Left cardiac atrium (tissue), 4 donors: ENCODE data around the gene NEDD4L. TPM values are rescaled to one million over a fixed set of nuclear protein-coding genes. Genes with fewer than 3 reads are reported as not detected.

Experiments used
- ATAC-seq, 2 donors: fragments of 200-7000 bp; cut with Tn5 transposase; one replicate each; pipeline ENCODE4 v1.9.1; 2020; ENCODE audit warnings: mild to moderate bottlenecking in 2 of 2, moderate library complexity in 2 of 2
- DNase-seq: peaks from one replicate; pipeline ENCODE4 v3.0.0-alpha.2; 2020
- intact Hi-C, 2 donors: fragments of 100-400 bp; cut with DNase I; formaldehyde crosslinking; loops; one replicate each; pipeline versions ENCODE4 v1.14.1 to v1.15.1; 2022 to 2023
- total RNA-seq, 2 donors: library from RNA; stranded (reverse); fragmentation: NEBNext Ultra II Directional; extraction: Animal tissue kit (Norgen Biotek cat#: 25700); gene quantifications; one replicate each; pipeline ENCODE4 v1.2.1, GENCODE V29; 2021
- donor health status: DM: no; HTN: yes; CAD: no.
- donor health status: DM: no; HTN: yes; CAD: no; lungs with severe emphysema.
- donor health status: DM: yes; HTN: yes; CAD: no.
- donor health status: Dilated cardiomyopathy.

Gene NEDD4L
- total RNA-seq, 2 donors from 2014 or later = 64.9 to 98.2 TPM

DNA sequence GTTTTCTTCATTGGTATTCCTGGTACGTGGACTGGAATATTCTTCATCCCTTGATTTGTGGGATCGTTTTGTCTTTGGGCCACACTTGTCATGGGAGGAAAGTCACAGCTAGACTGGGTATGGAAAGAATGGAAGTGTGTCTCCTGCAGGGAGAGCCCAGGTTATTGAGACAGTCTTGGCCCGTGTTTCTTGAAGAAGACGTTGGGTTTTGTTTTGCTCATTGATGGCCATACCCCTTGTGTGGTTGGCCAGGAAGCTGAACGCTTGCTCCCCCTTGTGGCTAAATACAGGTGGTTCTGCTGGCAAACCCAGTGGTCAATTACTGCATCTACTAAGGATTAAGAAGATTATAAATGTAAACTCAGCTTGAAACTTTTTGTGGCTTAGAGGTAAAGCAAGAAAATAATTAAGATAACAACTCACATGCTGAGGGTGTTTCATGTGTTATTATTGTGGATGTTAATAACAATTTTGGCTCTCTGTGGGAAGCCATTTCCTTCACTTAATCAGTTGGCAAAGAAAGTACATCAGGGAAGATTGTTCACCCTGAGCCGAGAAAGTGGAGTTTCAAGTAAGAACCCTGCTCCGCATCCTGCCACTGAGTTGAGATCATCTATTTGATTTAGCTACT, 91.8 kb downstream of the NEDD4L start:
- DNase-seq (peak; percentile 57), ATAC-seq (peak; percentile 77 to 80)
- intact Hi-C loops = loop anchor here in 1 of 2 donors (5.0 kb wide), 1 partner anchor 254 kb away; no protein-coding TSS in a partner anchor

DNA sequence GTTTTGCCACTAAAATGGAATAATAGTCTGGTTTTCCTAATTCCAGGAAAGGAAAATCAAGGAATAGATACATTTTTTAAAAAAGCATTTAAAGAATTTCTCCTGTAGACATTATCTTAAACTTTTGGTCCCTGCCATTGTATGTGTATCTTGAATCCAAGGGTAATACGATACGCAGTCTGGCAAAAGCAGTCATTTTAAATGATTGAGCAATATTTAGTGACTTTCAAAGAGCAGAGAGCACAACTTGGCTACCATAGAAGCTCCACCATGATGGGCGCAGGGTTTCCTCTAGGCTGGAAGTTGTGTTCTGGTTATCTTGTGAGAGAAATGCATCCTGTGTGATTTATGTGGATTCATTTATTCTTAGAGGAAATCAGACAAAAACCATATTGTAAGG, 92.9 kb downstream of the NEDD4L start:
- DNase-seq (no peak), ATAC-seq (no peak)
- intact Hi-C loops = loop anchor here in 1 of 2 donors (5.0 kb wide), 1 partner anchor 255 kb away; no protein-coding TSS in a partner anchor

DNA sequence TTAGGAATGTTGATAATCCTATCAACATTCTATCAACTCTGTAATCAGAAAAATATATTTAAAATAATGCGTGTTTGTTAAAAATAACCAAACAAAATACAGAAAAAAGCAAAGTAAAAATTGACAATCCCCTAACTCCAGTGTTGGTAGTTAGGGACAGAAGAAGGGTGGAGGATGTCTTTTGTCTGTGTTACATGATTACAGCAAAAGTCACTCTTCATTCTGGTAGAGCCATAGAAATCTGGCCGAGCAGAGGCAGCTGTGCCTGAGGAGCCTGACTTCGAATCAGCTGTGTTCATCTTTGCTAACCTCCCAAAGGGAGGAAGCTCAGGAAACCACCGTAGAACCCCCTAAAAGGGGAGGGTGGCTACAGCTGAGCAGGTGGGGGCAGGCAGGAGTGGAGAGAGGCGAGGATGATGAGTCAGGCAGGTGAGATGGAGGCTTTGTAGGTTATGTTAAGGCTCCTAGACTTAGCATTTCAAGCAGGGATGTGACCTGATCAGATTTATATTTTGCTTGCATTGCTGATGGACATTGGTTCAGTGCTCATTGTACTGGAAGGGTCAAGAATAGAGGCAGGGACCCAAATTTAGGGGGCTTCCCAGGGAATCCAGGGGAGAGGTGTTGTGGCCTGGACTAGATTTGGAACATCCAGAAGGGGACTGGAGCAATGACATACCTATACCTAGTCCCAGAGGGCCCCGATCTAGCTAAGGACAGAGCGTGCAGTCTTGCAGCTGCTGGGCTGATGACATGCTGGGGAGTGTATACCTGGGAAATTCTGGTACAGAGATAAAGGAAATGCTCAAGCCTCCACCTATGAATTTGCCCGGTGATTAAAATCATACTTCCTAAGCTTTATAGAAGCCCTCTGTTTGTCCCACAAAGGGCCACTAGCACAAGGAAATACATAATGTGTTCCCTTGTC, 95.7 kb downstream of the NEDD4L start:
- no peak for DNase-seq
- intact Hi-C loops = loop anchor here in 1 of 2 donors (5.0 kb wide), 1 partner anchor 257 kb away; no protein-coding TSS in a partner anchor
- no peak for ATAC-seq

DNA sequence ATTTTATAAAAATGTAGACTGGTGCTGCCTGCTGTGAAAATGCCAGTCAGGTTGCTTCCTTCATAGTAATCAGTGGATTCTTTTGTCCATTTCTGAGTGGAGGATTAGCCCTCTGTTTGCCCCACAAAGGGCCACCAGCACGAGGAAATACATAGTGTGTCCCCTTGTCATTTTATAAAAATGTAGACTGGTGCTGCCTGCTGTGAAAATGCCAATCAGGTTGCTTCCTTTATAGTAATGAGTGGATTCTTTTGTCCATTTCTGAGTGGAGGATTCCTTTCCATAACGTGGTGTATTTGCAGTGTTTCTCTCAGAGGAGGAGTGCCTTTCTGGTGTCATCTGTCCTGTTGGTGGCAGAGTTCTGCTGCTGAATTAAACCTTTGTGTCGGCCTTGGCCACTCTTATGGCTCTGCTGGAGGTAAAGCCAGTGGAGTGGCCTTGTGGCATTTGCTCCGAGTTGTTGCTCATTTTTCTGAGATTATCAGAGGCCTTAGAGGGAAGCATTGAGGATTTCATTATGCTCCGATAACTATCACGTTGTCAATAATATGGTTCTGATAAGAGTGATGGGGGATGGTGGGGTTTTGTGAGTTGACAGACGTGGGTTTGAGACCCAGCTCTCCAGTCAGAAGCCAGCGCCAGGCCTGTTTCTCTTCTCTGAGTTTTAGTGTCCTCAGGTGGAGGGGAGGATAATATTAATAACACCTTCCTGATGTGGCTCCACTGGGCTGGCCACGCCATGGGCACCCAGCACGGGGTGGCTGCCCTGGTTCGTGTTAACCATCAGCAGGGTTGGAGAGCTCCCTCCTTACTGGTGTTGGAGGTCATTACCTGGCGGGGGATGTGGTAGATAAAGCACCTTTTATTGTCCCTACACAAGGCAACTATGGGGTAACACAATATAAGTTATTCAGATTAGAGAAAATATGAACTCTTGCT, 96.6 kb downstream of the NEDD4L start:
- ATAC-seq = peak in 1 of 2 donors; percentile 34
- intact Hi-C loops = no loop called here

DNA sequence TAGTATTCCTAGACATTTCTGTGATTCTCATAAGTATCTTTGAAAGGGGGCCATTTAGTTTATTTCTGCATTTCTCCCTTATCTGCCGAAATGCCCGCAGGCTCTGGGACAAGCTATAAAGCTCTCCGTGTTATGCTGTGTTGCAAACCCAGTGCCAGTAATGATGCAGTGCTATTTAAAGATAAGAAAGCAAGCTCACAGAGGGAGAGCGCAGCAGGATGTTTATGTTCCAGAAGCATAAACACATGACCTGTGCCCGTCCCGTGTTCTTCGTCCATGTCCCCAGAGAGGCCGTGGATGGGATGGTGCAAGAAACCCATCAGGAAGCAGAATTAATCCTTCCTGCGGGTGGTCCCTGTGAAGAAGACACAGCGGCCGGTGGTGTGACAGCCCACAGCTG, 99.4 kb downstream of the NEDD4L start:
- DNase-seq (no peak), ATAC-seq (peak in 1 of 2 donors; percentile 40)
- intact Hi-C loops = no loop called here

More for the DNA sequence above, 96.6 kb downstream of the NEDD4L start:
- DNase-seq = no peak

DNA sequence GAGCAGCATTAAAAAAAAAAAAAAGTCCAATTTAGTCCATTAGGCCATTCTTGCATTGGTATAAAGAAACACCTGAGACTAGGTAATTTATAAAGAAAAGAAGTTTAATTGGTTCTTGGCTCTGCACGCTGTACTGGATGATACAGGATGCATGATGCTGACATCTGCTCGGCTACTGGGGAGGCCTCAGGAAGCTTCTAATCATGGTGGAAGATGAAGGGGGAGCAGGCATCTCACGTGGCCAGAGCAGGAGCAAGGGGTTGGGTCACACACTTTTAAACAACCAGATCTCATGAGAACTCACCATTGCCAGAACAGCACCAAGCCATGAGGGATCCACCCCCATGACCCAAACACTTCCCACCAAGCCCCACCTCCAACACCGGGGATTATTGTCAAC, 100.1 kb downstream of the NEDD4L start:
- DNase-seq (no peak), ATAC-seq (no peak)
- intact Hi-C loops = no loop called here

DNA sequence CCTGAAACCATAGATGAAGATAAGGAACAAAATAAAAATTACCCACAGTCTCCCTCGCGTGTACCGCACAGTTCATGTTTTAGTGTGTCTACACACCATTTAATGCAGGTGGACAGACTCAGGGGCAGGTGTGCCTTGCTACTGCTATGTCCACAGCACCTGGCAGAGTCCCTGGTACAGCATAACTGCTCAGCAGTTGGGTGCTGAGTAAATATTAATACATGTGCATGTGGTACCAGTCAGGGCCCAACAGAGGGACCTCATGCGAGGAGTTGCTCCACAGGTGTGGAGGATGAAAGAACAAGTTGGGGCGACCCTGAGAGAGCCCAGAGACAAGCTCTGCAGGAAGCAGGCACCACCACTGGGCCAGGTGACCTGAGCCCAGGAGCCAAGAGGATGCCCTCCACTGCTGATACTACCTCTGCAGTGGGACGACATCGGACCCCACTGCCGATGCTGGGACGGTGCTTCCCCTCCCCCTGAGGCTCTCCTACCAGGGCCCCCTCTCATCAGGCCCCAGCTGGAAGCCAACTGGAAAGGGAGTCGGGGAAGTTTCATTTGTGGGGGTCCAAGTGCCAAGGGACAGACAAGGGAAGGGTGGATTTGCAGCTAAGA, 100.8 kb downstream of the NEDD4L start:
- ATAC-seq = no peak
- intact Hi-C loops = no loop called here
- no peak for DNase-seq

DNA sequence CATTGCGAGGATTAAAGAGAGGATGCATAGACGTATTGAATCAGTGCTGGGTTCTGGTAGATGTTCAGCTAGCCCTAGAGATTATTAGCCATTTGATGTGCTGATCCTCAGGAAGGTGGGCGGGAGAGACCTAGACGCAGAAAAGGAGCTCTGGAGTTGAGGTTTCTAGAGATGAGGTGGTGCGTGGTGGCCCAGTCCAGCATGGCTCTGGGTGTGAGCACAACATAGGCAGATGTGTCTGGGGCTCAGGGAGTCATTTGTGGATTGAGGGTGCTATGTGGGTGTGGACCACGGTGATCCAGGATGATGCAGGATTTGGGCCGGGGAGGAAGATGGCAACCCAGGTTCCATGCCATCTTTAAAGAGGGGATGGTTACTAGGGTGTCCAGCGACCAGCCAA, 102.1 kb downstream of the NEDD4L start:
- DNase-seq (no peak), ATAC-seq (no peak)
- intact Hi-C loops = no loop called here

DNA sequence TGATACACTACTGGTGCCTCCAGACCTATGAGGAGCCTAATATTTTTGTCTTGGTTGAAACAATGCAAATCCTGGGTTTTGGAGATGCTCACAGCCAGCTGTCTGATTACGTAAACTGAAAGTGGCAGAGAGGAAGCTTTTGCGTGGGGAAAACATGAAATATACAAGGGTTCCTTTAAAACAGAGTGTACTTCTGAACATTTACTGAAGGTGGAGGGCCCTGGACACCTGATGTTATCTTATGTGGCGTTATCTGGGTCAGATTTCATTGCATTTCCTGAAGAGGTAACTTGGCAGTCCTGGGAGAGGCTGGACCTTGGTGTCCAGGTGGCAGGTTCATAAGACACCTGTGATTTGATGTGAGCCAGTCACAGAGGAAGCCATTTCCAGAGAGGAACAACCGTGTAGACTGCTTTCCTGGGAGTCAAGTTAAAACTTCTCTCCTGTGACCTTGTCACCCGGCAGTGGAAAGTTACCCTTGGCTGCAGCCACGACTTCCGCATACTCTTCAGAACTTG, 105.0 kb downstream of the NEDD4L start:
- ATAC-seq = no peak
- intact Hi-C loops = no loop called here
- DNase-seq = no peak

DNA sequence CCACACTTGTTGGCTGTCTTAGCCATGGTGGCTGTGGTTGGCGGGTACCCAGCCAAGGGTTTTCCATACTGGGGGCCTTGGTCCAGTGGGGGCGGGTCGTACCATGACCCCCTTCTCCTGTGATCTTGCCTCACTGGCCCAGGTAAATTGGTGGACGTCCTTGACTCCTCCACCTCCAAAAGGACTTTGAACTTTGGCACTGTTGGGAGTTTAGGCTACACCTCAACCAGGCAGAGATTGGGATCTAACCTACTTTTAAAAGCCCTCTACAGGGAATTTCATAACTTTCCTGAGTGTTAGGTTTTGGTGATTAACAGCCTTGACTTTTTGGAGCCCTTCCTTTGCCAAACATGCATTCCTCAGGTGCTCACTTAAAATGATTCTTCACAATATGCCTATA, 106.7 kb downstream of the NEDD4L start:
- DNase-seq (no peak), ATAC-seq (no peak)
- intact Hi-C loops = no loop called here

DNA sequence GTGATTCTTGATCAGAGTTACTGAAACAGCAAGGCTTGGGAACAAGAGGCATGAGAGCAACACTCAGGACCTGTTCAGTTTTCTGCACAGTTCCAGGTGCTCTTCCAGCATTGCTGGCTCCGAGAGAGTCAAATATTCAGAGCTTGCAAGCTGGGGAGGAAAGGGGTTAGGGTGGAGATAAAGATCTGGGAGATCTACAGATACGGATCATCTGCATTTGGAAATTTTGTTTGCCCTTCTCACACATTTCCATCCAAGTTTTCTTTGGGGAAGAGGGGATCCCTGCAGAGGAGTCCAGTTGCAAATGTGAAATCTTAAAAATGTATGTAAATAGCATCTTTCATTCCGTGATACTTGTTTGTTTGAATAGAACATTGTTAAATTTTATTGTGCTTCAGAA, 108.2 kb downstream of the NEDD4L start:
- no peak for ATAC-seq
- intact Hi-C loops = no loop called here
- DNase-seq = no peak

DNA sequence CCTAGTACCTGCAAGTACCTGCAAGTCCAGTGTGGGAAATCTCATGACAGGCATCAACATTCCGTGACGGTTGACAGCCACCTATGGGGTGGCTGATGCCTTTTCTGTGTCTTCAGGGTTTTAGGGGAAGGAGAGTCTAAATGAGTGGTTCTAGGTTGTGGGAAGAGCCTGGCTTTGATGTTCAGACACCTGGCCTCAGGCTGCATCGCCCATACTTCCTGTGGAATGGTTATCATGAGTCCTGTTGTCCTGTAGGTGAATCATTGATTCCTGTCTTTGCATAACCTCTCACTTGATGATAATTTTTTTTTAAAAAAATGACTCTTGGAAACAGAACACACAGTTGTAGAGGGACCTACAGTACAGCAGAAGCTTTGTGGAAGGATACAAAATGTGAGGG, 108.9 kb downstream of the NEDD4L start:
- DNase-seq (no peak), ATAC-seq (no peak)
- intact Hi-C loops = no loop called here

DNA sequence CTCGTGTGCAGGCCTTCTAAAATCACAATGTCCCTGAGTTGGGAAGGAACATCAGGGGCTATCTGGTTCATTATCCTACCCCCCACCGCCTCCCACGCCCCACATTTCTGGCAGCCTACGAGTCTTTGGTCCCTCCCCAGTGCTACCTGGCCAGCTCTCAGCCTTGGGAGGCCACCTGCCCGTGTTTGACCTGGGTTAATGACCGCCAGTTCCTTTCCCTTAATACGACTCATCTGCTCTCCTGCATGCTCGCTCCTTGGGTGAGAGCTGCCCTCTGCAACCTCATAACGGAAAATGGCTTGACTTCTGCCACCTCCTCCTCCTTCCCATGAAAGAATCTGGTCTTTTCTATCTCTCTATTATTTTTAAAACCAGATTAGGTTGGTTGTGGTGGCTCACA, 112.5 kb downstream of the NEDD4L start:
- no peak for ATAC-seq
- DNase-seq = no peak
- intact Hi-C loops = no loop called here

DNA sequence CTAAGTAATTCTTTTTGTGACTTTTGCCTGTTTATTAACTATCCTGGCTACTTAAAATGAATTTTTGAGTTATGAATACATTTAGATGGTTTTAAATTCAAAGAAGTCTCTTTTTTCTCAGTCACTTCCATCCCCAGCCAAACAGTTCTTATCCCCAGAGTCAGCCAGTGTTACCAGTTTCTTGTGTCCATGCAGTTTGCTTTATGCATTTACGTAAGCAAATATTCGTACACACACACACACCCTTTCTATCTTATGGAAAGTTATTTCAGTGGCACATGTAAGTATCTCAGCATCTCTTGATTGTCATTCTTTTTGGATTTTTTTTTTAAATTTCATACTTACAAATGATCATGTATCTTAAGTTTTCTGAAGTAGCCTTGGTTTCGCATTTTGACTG, 113.2 kb downstream of the NEDD4L start:
- DNase-seq = no peak
- no peak for ATAC-seq
- intact Hi-C loops = no loop called here

DNA sequence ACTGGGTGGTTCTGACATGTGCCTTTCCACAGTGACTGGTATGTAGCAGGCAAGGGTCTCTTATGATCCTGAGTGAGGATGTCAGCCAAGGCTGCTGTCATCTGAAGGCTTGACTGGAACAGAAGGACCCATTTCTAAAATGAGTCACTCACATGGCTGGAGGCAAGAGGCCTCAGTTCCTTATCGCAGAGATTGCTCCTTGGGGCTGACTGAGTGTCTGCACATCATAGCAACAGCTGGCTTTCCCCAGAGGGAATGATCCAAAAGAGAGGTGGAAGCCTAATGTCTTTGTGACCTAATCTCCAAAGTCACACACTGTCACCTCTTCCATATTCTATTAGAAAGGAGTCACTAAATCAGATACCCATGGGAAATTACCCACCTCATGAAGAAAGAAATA, 114.0 kb downstream of the NEDD4L start:
- no peak for ATAC-seq
- no peak for DNase-seq
- intact Hi-C loops = no loop called here

DNA sequence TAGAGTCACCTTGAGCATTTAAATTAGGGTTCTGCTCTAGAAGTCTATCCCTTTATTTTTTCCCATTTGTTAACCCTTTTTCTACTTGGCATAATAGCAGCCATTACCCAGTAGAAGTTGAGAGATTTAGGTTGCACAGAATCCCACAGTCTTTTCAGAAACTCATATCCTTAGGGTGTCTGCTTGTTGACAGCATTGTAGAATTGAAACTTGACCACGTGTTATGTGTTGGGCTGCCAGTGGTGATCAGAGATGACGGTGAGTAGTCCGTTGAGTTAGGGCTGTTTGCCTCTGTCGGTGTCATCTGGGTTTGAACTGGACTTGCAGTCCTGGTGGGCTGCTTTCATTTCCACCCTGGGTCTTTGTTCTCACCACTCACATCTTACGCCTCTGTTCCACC, 114.4 kb downstream of the NEDD4L start:
- intact Hi-C loops = no loop called here
- ATAC-seq = no peak

DNA sequence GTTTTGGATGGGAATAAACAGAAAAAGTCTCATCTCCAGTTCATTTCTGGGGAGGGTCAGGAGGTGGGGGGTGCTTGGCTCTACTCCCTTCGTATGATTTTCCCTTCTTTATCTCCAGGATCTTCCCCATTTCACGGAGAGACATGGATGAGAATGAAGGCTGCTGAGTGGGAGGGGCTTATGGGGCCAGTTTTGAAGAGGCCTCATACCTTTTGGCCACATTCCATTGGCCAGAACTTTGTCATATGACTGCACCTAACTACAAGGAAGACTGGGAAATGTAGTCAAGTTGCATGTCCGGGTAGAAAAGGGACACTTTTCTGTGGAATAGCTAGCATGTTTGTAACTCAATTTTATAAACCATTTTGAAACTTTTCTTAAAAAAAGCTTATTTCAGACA, 117.6 kb downstream of the NEDD4L start:
- intact Hi-C loops = no loop called here
- no peak for DNase-seq
- ATAC-seq = no peak

More for the DNA sequence above, 114.4 kb downstream of the NEDD4L start:
- DNase-seq = no peak

DNA sequence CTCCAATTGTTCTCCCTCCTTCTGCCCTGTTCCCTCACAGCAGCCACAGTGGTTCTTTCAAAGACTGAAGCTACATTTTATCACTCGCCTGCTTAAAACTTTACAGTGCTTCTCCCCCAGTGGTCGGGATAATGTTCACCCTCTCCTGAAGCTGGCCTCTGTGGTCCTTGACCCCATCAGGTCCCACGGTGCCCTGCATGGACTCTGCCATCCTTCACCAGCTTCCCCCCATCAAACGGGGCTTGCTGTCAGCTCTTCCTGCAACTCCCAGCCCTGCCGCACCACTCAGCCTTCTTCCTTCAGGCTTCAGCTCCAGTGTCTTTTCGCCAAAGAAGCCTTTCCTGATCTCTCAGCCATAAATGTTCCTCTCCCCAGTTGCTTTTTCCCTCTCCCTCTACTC, 118.1 kb downstream of the NEDD4L start:
- no peak for ATAC-seq
- intact Hi-C loops = no loop called here
- DNase-seq = no peak
